Transverse colon (tissue), 4 donors: ENCODE results near the gene AKAP7. TPM values are rescaled to one million over a fixed set of nuclear protein-coding genes. Genes with fewer than 3 reads are reported as not detected.
A peak's percentile ranks its signal among the peaks of the same experiment; 100 is the strongest.
"Not testable (repeated sequence)": the region's sequence is repeated elsewhere in the genome, so short reads cannot be mapped to it uniquely, and the experiment has no call there.

Experiments used
- DNase-seq: peaks from one replicate; pipeline ENCODE4 v3.0.0-alpha.2; 2019
- H3K27ac ChIP-seq, 4 donors: fragments of 200-600 bp; sonication (generic); 2 replicates each; pipeline ENCODE4 v1.5.1; 2016 to 2018; ENCODE audit warnings: inconsistent platforms in 4 of 4
- H3K27me3 ChIP-seq: fragments of 200-600 bp; sonication (generic); 2 replicates; pipeline ENCODE4 v1.5.1; 2017; ENCODE audit warnings: inconsistent platforms
- H3K36me3 ChIP-seq, 4 donors: fragments of 200-600 bp; sonication (generic); 2 replicates each; pipeline ENCODE4 v1.5.1; 2017 to 2019; ENCODE audit warnings: inconsistent platforms in 4 of 4
- H3K4me1 ChIP-seq, 4 donors: fragments of 200-600 bp; sonication (generic); 2 replicates each; pipeline ENCODE4 v1.5.1; 2017 to 2020; ENCODE audit warnings: inconsistent platforms in 4 of 4
- H3K4me3 ChIP-seq, 4 donors: fragments of 200-600 bp; sonication (generic); 1 replicate in 1 of 4; 2 replicates in 3 of 4; pipeline versions ENCODE4 v1.5.1 to v1.6.1; 2017 to 2019; ENCODE audit warnings: inconsistent platforms in 4 of 4
- H3K9me3 ChIP-seq, 2 donors: fragments of 200-600 bp; sonication (generic); 2 replicates each; pipeline ENCODE4 v1.5.1; 2017 to 2019; ENCODE audit warnings: inconsistent platforms in 2 of 2
- EP300 ChIP-seq: sonication (generic); formaldehyde crosslinking; IDR thresholded peaks from one replicate; pipeline ENCODE4 v1.6.1; 2017; ENCODE audit warnings: antibody characterized with exemption, low read depth
- POLR2A ChIP-seq: fragments of 450-650 bp; IDR thresholded peaks from one replicate; pipeline ENCODE4 v1.6.1; 2016; ENCODE audit warnings: antibody characterized with exemption, mild to moderate bottlenecking, moderate library complexity
- POLR2AphosphoS5 ChIP-seq, 3 donors: sonication (generic); formaldehyde crosslinking; IDR thresholded peaks; one replicate each; pipeline ENCODE4 v1.6.1; 2016; ENCODE audit warnings: antibody characterized with exemption in 3 of 3
- WGBS, 2 donors: methylation state at CpG; one replicate each; pipeline ENCODE4 v1.1.5; 2018; ENCODE audit warnings: low coverage in 1 of 2; 5-methylcytosine and 5-hydroxymethylcytosine counted together
- in situ Hi-C, 4 donors: fragments of 200-750 bp; cut with MboI; loops; one replicate each; pipeline versions ENCODE4 v1.15.0 to v1.15.1; 2017; ENCODE audit warnings: low sequenced_read_pairs in 3 of 4, low pct_ligation_motif_present in 1 of 4, low pct_unique_long_range_greater_than_20kb in 1 of 4
- intact Hi-C: fragments of 100-400 bp; cut with DNase I; formaldehyde crosslinking; loops from one replicate; pipeline ENCODE4 v1.15.1; 2023; ENCODE audit warnings: low total_unique reads
- total RNA-seq, 4 donors: library from RNA; depleted of rRNA; stranded (reverse); fragments of >200 nt; gene quantifications; one replicate each; pipeline ENCODE4 v1.1.0, GENCODE V29; 2016
- TF ChIP-seq, protein P1 (sequence below), 5 experiments: fragments of 200-600 bp in 3 of 5; fragments of 450-650 bp in 2 of 5; sonication (generic) in 3 of 5; IDR thresholded peaks; 1 replicate in 2 of 5; 2 replicates in 3 of 5; pipeline ENCODE4 v1.5.1; 2016 to 2017; ENCODE audit warnings: antibody characterized with exemption in 5 of 5, inconsistent platforms in 3 of 5, mild to moderate bottlenecking in 2 of 5, moderate library complexity in 1 of 5

The AKAP7 gene
- total RNA-seq, 4 donors from 2014 or later = 4.9 to 19.1 (median 12.0) TPM

- DNase-seq = no peak
- WGBS, 2 donors = 51 to 63% methylated on average over 2 of the region's 2 CpGs
- in situ Hi-C loops = no loop called here
Observed at GRCh38 chr6:131258010-131258652, 122.9 kb downstream of the AKAP7 start.

DNA sequence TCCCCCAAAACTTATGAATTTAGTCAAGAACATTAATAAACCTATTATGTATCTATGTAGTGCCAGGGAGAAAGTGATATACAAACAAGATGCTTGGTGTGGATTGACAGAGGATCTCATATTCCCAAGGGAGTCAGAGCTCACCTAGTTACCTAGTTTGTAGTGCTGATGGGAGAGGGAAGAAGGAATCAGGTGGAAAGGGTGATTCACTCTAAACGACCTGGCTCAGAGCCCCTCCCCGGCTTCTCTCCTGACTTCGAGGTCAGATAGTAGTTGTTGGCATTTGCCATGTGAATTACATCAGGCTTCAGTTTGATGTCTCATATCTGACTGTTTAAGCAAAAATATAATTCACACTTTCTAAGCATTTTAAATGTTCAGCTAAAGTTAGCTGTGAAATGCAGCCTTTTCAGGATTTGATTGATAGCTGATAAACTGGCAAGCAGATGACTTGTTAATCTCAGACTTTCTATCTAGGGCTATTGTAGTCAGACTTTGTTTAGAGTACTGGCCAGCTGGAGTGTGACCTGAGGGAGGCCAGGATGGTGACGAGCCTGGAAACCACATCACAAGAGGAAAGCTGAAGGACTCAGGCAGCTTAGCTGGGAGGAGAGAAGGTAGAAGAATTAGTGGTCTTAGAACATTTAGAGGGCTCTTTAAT lies 123.7 kb downstream of the AKAP7 start:
- DNase-seq = peak; percentile 46
- peaks cover 0 to 26% (median 7%) of the 10 kb centered on the region in 4 donors for H3K4me1 ChIP-seq
- intact Hi-C loops = no loop called here
- H3K27ac ChIP-seq = peak overlapping the region; percentile 7 to 54 (median 44)
- in situ Hi-C loops = no loop called here
- 48 to 54% methylated on average over 4 of the region's 4 CpGs for WGBS, 2 donors
- no peaks in the 10 kb centered on the region for H3K36me3 ChIP-seq
- H3K27me3 ChIP-seq = no peaks in the 10 kb centered on the region
- no peaks in the 10 kb centered on the region for H3K9me3 ChIP-seq
- TF ChIP-seq POLR2A (no peak), EP300 (no peak), POLR2AphosphoS5 (IDR thresholded peaks at IDR 0.05) (no peak)
- TF ChIP-seq, protein P1, sequence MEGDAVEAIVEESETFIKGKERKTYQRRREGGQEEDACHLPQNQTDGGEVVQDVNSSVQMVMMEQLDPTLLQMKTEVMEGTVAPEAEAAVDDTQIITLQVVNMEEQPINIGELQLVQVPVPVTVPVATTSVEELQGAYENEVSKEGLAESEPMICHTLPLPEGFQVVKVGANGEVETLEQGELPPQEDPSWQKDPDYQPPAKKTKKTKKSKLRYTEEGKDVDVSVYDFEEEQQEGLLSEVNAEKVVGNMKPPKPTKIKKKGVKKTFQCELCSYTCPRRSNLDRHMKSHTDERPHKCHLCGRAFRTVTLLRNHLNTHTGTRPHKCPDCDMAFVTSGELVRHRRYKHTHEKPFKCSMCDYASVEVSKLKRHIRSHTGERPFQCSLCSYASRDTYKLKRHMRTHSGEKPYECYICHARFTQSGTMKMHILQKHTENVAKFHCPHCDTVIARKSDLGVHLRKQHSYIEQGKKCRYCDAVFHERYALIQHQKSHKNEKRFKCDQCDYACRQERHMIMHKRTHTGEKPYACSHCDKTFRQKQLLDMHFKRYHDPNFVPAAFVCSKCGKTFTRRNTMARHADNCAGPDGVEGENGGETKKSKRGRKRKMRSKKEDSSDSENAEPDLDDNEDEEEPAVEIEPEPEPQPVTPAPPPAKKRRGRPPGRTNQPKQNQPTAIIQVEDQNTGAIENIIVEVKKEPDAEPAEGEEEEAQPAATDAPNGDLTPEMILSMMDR (IDR thresholded peaks at IDR 0.05) = no peak
- no peak overlapping the region for H3K4me3 ChIP-seq

More at GRCh38 chr6:131258010-131258652, 122.9 kb downstream of the AKAP7 start:
- Histone ChIP-seq H3K9me3 (no peaks in the 10 kb centered on the region), H3K27me3 (no peaks in the 10 kb centered on the region), H3K36me3 (no peaks in the 10 kb centered on the region), H3K4me1 (peaks cover 0 to 26% (median 7%) of the 10 kb centered on the region in 4 donors), H3K4me3 (no peak overlapping the region), H3K27ac (peak overlapping the region; percentile 6 to 56 (median 48))
- intact Hi-C loops = no loop called here
- TF ChIP-seq, protein P1 (IDR thresholded peaks at IDR 0.05) = no peak
- TF ChIP-seq POLR2A (no peak), POLR2AphosphoS5 (IDR thresholded peaks at IDR 0.05) (no peak)

GRCh38 chr6:131260960-131261359 lies 125.7 kb downstream of the AKAP7 start:
- intact Hi-C loops = not testable (repeated sequence)

DNA sequence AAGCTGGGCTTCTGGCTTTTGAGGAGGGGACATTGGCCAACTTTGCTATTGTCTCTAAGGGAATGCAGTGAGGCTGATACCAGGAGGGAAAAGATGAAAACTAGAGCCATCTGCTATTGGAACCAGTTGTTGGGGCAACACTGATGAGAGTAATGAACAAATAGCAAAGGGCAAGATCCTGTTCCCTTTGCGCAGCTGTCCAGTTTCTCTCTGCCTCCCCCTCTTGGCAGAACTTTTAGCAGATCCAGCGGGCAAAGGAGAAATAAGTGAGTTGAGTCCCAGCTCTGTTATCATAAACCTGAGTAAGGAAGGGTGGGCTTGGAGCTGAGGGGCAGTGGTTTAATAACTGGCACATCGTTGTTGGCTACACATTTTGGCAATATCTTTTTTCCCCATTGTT lies 126.8 kb downstream of the AKAP7 start:
- H3K9me3 ChIP-seq = no peaks in the 10 kb centered on the region
- H3K4me1 ChIP-seq = peaks cover 0 to 12% (median 7%) of the 10 kb centered on the region in 4 donors
- no peak for DNase-seq
- in situ Hi-C loops = no loop called here
- no peaks in the 10 kb centered on the region for H3K36me3 ChIP-seq
- no peaks in the 10 kb centered on the region for H3K27me3 ChIP-seq
- no peak overlapping the region for H3K4me3 ChIP-seq
- intact Hi-C loops = no loop called here
- WGBS, 2 donors = 92 to 100% methylated on average over 3 of the region's 3 CpGs
- TF ChIP-seq, protein P1 (IDR thresholded peaks at IDR 0.05) = no peak
- TF ChIP-seq POLR2AphosphoS5 (IDR thresholded peaks at IDR 0.05) (no peak), EP300 (no peak), POLR2A (no peak)
- H3K27ac ChIP-seq = no peak overlapping the region

More at GRCh38 chr6:131260960-131261359, 125.7 kb downstream of the AKAP7 start:
- H3K27ac ChIP-seq, H3K27me3 ChIP-seq, DNase-seq, H3K36me3 ChIP-seq, H3K4me3 ChIP-seq, in situ Hi-C loops, H3K9me3 ChIP-seq: not testable (repeated sequence)
- H3K4me1 ChIP-seq = peaks cover 0 to 21% (median 7%) of the 10 kb centered on the region in 4 donors
- WGBS, 2 donors = 90 to 100% methylated on average over 3 to 6 of the region's 6 CpGs
